H9 (cell line): ENCODE data around the gene IGLON5. TPM values are rescaled to one million over a fixed set of nuclear protein-coding genes. Genes with fewer than 3 reads are reported as not detected.

Source experiments
- DNase-seq: peaks from one replicate; pipeline ENCODE4 v3.0.0-alpha.2; 2017
- H2AFZ ChIP-seq: one replicate; pipeline ENCODE4 v1.6.1; 2013; ENCODE audit warnings: mild to moderate bottlenecking, low read length, control low read depth, moderate library complexity
- H2AK5ac ChIP-seq: 2 replicates; pipeline ENCODE4 v1.6.1; 2013; ENCODE audit warnings: low read length, control low read depth, mixed read lengths; ENCODE audit not compliant: insufficient read length
- H2BK120ac ChIP-seq: one replicate; pipeline ENCODE4 v1.6.1; 2013; ENCODE audit warnings: low read depth, mild to moderate bottlenecking, low read length, control low read depth, inconsistent platforms; ENCODE audit not compliant: poor library complexity, severe bottlenecking
- H2BK12ac ChIP-seq: 2 replicates; pipeline ENCODE4 v1.6.1; 2013; ENCODE audit warnings: low read length, control low read depth, mixed read lengths, low read depth; ENCODE audit not compliant: insufficient read length
- H2BK15ac ChIP-seq: 2 replicates; pipeline ENCODE4 v1.6.1; 2013; ENCODE audit warnings: low read depth, low read length, control low read depth
- H2BK20ac ChIP-seq: one replicate; pipeline ENCODE4 v1.6.1; 2013; ENCODE audit warnings: low read depth, mild to moderate bottlenecking, low read length, control low read depth, inconsistent platforms; ENCODE audit not compliant: poor library complexity, severe bottlenecking
- H2BK5ac ChIP-seq: 2 replicates; pipeline ENCODE4 v1.6.1; 2013; ENCODE audit warnings: low read length, control low read depth, mixed read lengths; ENCODE audit not compliant: insufficient read length
- H3K14ac ChIP-seq: 2 replicates; pipeline ENCODE4 v1.6.1; 2013; ENCODE audit warnings: low read length, control low read depth; ENCODE audit not compliant: insufficient read depth
- H3K18ac ChIP-seq: 2 replicates; pipeline ENCODE4 v1.6.1; 2013; ENCODE audit warnings: low read depth, mild to moderate bottlenecking, mixed read lengths, low read length, control low read depth; ENCODE audit not compliant: insufficient read length
- H3K23ac ChIP-seq: 2 replicates; pipeline ENCODE4 v1.6.1; 2013; ENCODE audit warnings: low read length, control low read depth, mixed read lengths, low read depth; ENCODE audit not compliant: insufficient read length
- H3K23me2 ChIP-seq: 2 replicates; pipeline ENCODE4 v1.6.1; 2013; ENCODE audit warnings: low read depth, mild to moderate bottlenecking, mixed read lengths, low read length, control low read depth; ENCODE audit not compliant: insufficient read length, poor library complexity, severe bottlenecking
- H3K27ac ChIP-seq: 2 replicates; pipeline ENCODE4 v1.5.1; 2013; ENCODE audit warnings: low read length, control low read depth, mixed read lengths, low read depth; ENCODE audit not compliant: insufficient read length
- H3K27me3 ChIP-seq: 2 replicates; pipeline ENCODE4 v1.6.1; 2013; ENCODE audit warnings: low read length, control low read depth, inconsistent platforms; ENCODE audit not compliant: insufficient read depth
- H3K4ac ChIP-seq: 2 replicates; pipeline ENCODE4 v1.6.1; 2013; ENCODE audit warnings: low read depth, mild to moderate bottlenecking, control low read depth, inconsistent platforms, low read length, moderate library complexity
- H3K4me1 ChIP-seq: 2 replicates; pipeline ENCODE4 v1.6.1; 2013; ENCODE audit warnings: low read length, control low read depth, inconsistent platforms; ENCODE audit not compliant: insufficient read depth
- H3K4me2 ChIP-seq: 2 replicates; pipeline ENCODE4 v1.6.1; 2013; ENCODE audit warnings: low read length, control low read depth, mixed read lengths; ENCODE audit not compliant: insufficient read length, insufficient read depth
- H3K56ac ChIP-seq: 2 replicates; pipeline ENCODE4 v1.6.1; 2013; ENCODE audit warnings: low read depth, mild to moderate bottlenecking, mixed read lengths, low read length, control low read depth; ENCODE audit not compliant: insufficient read length
- H3K79me1 ChIP-seq: 2 replicates; pipeline ENCODE4 v1.6.1; 2013; ENCODE audit warnings: low read depth, mild to moderate bottlenecking, moderate library complexity, low read length, control low read depth, inconsistent platforms; ENCODE audit not compliant: insufficient read depth, poor library complexity, severe bottlenecking
- H3K79me2 ChIP-seq: 2 replicates; pipeline ENCODE4 v1.6.1; 2013; ENCODE audit warnings: low read length, control low read depth, inconsistent platforms; ENCODE audit not compliant: insufficient read depth
- H3K9ac ChIP-seq: 2 replicates; pipeline ENCODE4 v1.6.1; 2013; ENCODE audit warnings: low read length, control low read depth, mixed read lengths; ENCODE audit not compliant: insufficient read length; ENCODE audit errors: extremely low read depth
- H3K9me3 ChIP-seq: one replicate; pipeline ENCODE4 v1.6.1; 2013; ENCODE audit warnings: low read depth, low read length, inconsistent platforms; ENCODE audit not compliant: control insufficient read depth
- H3T11ph ChIP-seq: one replicate; pipeline ENCODE4 v1.6.1; 2013; ENCODE audit warnings: mild to moderate bottlenecking, low read length, control low read depth, inconsistent platforms
- H4K20me1 ChIP-seq: one replicate; pipeline ENCODE4 v1.6.1; 2013; ENCODE audit not compliant: control insufficient read depth, insufficient read length, insufficient read depth
- H4K5ac ChIP-seq: 2 replicates; pipeline ENCODE4 v1.6.1; 2013; ENCODE audit warnings: low read depth, mild to moderate bottlenecking, mixed read lengths, low read length, control low read depth; ENCODE audit not compliant: insufficient read length
- H4K8ac ChIP-seq: replicated peaks from 2 replicates; pipeline ENCODE4 v1.6.1; 2013; ENCODE audit warnings: low read length, control low read depth, mixed read lengths, low read depth; ENCODE audit not compliant: insufficient read length
- H4K91ac ChIP-seq: 2 replicates; pipeline ENCODE4 v1.6.1; 2013; ENCODE audit warnings: low read depth, mild to moderate bottlenecking, moderate library complexity, mixed read lengths, low read length, control low read depth; ENCODE audit not compliant: insufficient read length
- H3K27ac Mint-ChIP-seq, 3 experiments: 2 replicates in 2 of 3; 3 replicates in 1 of 3; pipeline ENCODE4 v1.8.0; 2020 to 2021; ENCODE audit warnings: mixed read lengths in 3 of 3, mild to moderate bottlenecking in 1 of 3, moderate library complexity in 1 of 3
- H3K27me3 Mint-ChIP-seq: 2 replicates; pipeline ENCODE4 v1.8.0; 2021; ENCODE audit warnings: low read depth, mild to moderate bottlenecking, moderate library complexity, mixed read lengths
- H3K36me3 Mint-ChIP-seq, 3 experiments: 2 replicates in 2 of 3; 3 replicates in 1 of 3; pipeline ENCODE4 v1.8.0; 2020 to 2021; ENCODE audit warnings: low read depth in 3 of 3, mixed read lengths in 3 of 3; ENCODE audit not compliant: insufficient read depth in 1 of 3
- H3K4me1 Mint-ChIP-seq, 2 experiments: 2 replicates each; pipeline ENCODE4 v1.8.0; 2020; ENCODE audit warnings: mixed read lengths in 2 of 2
- H3K4me3 Mint-ChIP-seq, 2 experiments: 2 replicates in 1 of 2; 3 replicates in 1 of 2; pipeline ENCODE4 v1.8.0; 2020 to 2021; ENCODE audit warnings: mild to moderate bottlenecking in 2 of 2, mixed read lengths in 2 of 2, moderate library complexity in 1 of 2
- H3K9me3 Mint-ChIP-seq, 2 experiments: 2 replicates in 1 of 2; 3 replicates in 1 of 2; pipeline ENCODE4 v1.8.0; 2020; ENCODE audit warnings: mild to moderate bottlenecking in 2 of 2, mixed read lengths in 2 of 2, moderate library complexity in 1 of 2
- WGBS: extraction: QIAGEN DNeasy Blood & Tissue Kit; methylation state at CpG from one replicate; pipeline ENCODE4 v1.1.7; 2013; ENCODE audit warnings: missing lambda C conversion rate, low lambda C conversion rate, mixed read lengths; ENCODE audit not compliant: insufficient read length; ENCODE audit errors: extremely low coverage; 5-methylcytosine and 5-hydroxymethylcytosine counted together
- total RNA-seq: library from RNA; stranded (reverse); gene quantifications from 2 replicates; pipeline ENCODE4 v1.2.1, GENCODE V29; 2021
- TF ChIP-seq, protein P1 (sequence below): fragments of 200-600 bp; sonication (generic); conservative IDR thresholded peaks from 3 replicates; pipeline ENCODE4 v1.8.0; 2021; ENCODE audit warnings: antibody characterized with exemption, mild to moderate bottlenecking

Gene IGLON5
- total RNA-seq, 1 experiment from 2014 or later = 41.4 TPM

DNA sequence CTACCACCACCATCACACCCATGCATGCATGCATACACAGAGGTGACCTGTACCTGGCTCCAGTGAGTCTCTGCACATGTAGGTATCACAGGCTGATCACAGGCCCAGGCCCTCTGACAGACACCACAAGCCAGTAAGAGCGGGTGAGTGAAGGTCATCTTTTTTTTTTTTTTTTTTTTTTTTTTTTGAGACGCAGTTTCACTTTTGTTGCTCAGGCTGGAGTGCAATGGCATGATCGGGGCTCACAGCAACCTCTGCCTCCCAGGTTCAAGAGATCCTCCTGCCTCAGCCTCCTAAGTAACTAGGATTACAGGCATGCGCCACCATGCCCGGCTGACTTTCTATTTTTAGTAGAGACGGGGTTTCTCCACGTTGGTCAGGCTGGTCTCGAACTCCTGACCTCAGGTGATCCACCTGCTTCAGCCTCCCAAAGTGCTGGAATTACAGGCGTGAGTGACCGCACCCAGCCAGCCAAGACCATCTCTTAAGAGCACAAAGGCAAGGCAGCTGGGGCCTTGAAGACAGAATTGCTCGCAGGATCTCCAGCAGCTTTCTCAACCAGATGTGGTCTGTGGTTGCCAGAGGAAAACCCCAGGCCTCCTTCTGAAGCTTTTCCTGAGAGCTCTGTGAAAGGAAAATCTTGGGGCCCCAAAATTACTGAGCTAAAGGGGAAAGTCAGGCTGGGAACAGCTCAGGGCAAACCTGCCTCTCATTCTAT is 64.2 kb downstream of the IGLON5 start:
- no peaks in the 10 kb centered on the region for H3K9me3 ChIP-seq
- Mint-ChIP-seq H3K4me3 (no peak overlapping the region), H3K27me3 (peaks cover 20% of the 10 kb centered on the region), H3K4me1 (peaks cover 5 to 8% of the 10 kb centered on the region in 2 experiments), H3K36me3 (peaks cover 0 to 4% (median 0%) of the 10 kb centered on the region in 3 experiments; a peak in 1 of 7 replicates), H3K9me3 (peaks cover 5 to 6% of the 10 kb centered on the region in 2 experiments), H3K27ac (peak overlapping the region in 1 of 3 experiments; percentile 7; a peak in 1 of 7 replicates)
- no peaks in the 10 kb centered on the region; the same call in 1 of the 2 replicates for H3K4me1 ChIP-seq
- no peak overlapping the region for H2AFZ ChIP-seq
- H2BK120ac ChIP-seq = no peak overlapping the region
- H2BK5ac ChIP-seq = no peak overlapping the region
- no peak overlapping the region for H3K14ac ChIP-seq
- H2BK15ac ChIP-seq = no peak overlapping the region
- no peak overlapping the region for H4K8ac ChIP-seq
- H3K4ac ChIP-seq = no peak overlapping the region
- H3K79me2 ChIP-seq = no peaks in the 10 kb centered on the region
- no peak overlapping the region for H4K5ac ChIP-seq
- no peak overlapping the region for H3K18ac ChIP-seq
- DNase-seq = no peak
- no peaks in the 10 kb centered on the region for H3K27me3 ChIP-seq
- no peak overlapping the region for H2AK5ac ChIP-seq
- TF ChIP-seq, protein P1, sequence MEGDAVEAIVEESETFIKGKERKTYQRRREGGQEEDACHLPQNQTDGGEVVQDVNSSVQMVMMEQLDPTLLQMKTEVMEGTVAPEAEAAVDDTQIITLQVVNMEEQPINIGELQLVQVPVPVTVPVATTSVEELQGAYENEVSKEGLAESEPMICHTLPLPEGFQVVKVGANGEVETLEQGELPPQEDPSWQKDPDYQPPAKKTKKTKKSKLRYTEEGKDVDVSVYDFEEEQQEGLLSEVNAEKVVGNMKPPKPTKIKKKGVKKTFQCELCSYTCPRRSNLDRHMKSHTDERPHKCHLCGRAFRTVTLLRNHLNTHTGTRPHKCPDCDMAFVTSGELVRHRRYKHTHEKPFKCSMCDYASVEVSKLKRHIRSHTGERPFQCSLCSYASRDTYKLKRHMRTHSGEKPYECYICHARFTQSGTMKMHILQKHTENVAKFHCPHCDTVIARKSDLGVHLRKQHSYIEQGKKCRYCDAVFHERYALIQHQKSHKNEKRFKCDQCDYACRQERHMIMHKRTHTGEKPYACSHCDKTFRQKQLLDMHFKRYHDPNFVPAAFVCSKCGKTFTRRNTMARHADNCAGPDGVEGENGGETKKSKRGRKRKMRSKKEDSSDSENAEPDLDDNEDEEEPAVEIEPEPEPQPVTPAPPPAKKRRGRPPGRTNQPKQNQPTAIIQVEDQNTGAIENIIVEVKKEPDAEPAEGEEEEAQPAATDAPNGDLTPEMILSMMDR = no peak
- no peak overlapping the region for H3K4me2 ChIP-seq
- H2BK20ac ChIP-seq = no peak overlapping the region
- no peaks in the 10 kb centered on the region for H3K79me1 ChIP-seq
- no peak overlapping the region for H3K9ac ChIP-seq
- no peak overlapping the region for H3K23ac ChIP-seq
- H4K91ac ChIP-seq = no peak overlapping the region
- H4K20me1 ChIP-seq = no peaks in the 10 kb centered on the region
- WGBS = no CpG with 5 or more reads among the region's 11 CpGs
- H3K56ac ChIP-seq = no peak overlapping the region
- no peak overlapping the region for H3K27ac ChIP-seq
- H3K23me2 ChIP-seq = peaks cover 2% of the 10 kb centered on the region
- no peak overlapping the region for H3T11ph ChIP-seq
- H2BK12ac ChIP-seq = no peak overlapping the region
